HG03520 (cell line): ENCODE measurements around the gene C1orf94.
"Not testable (repeated sequence)": the region's sequence is repeated elsewhere in the genome, so short reads cannot be mapped to it uniquely, and the experiment has no call there.

ENCODE experiments used
- ATAC-seq: cut with Tn5 transposase; IDR thresholded peaks from one replicate; pipeline ENCODE4 v1.9.1; 2021; ENCODE audit warnings: mild to moderate bottlenecking, moderate library complexity; ENCODE audit not compliant: unreplicated experiment

C1orf94 gene

DNA sequence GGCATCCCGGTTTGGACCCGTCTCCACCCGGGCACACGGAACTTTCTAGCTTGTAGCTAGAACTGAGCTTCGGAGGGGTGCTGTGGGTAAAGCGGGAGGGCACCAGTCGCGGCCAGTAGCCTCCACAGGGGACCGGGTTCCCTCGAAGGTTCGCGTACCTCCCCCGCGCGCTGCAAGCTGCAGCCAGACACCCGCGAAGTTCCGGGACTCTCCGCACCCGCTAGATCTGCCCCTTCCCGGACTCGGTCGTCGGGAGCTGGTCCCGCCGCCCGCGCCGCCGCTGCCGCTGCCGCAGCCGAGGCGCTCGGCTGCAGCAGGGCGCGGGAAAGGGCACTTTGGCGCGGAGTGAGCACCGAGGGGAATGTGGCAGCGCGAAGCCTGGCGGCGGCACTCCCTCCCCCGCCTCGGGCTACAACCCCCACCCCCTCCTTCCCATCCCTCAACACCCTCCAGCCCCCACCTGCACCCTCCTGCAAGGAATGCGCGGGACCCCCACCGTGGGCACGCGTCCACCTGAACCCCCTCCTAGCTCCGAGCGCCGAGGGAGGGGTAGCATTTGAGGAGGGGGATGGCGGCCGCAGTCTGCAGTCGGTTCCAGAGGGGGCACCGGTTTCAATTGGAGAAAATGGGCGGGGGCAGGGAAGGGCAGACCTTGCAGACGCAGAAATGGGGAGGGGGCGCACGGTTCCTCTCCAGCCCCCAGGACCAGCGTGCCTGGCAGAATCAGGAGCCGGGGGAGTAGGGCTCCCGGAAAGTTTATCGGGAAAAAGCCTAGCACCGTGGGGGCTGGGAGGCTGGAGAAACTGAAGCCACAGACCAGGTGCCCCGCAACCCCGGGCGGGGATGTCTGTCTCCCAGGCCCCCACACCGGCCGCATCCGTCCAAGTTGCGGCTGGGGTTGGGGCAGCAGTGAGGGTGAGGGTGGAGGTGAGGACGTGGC is 12.6 kb upstream of the C1orf94 start:
- ATAC-seq: no peak

DNA sequence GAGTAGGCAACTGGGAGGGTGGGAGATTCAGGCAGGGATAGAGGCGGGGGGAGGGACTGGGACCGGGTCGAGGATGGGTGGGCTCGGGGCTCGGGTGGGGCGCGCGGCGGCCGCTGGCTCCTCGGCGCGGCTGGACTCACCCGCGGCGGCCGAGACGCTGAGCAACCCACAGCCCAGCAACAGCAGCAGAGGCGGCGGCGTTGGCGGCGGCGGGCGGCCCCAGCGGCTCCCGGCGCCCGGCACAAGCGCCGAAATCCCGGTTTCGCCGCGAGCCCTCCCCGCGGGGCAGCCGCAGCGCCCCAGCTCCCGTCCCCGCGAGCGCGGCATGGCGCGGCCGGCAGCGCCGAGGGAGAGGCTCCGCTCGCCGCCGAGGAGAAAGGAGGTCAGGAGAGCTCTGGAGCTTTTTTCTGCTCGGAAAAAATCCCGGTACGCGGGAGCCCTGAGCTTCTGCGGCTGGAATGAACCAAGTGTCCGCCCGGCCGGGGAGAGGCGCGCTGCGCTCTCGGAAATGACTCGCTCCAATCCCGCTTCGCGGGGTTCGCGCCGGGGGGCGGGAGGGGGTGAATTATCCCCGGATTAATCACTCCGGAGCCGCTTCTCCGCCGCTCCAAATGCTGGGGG is 11.8 kb upstream of the C1orf94 start, which contains the start of gene CSMD2:
CSMD2 (minus strand) TSS at position 460 of the 621 bp plus-strand sequence; CDS start at position 327, 133 bp downstream.
- ATAC-seq: no peak

DNA sequence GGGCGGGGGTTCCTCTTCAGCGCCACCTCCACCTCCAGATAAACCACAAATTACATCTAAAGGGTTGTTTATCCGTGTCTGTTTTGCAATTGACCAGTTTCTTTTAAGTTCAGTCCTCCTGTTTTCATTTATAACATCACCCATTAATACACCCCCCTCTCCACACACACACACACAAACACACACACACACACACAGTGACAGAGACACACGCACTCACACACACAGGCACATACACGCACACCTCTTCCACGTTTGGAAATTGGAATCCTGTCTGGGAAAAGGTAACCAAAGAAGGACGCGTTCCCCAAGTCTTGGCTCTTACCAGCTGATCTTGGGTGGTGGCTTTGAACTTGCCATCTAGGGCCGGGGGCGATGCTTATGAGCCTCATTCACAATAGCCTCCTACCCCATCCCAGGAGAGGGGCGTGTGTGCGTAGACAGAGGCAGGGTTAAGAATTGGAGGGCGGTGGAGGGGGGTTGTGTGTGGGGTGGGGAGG is 11.2 kb upstream of the C1orf94 start:
- ATAC-seq: no peak

DNA sequence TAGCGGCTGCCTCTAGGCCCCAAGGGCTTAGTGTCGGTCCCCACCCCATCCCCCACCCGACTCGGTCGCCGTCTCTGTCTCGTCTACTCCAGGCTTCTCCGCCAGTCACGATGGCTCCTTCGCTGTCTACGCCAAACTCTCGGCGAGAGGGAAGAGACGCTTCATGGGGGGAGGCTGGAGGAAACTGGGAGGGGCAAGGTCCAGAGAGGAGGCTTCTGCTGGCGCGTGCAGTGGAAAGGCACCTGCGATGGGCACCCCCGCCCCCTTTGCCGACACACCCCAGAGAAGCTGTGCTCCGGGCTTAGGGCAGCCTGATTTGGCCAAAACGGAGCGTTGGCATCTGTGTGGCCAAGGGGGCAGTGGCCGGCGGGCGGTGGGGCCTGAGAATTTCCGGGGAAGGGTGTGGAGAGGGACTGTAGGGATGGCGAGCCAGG is 10.5 kb upstream of the C1orf94 start:
- ATAC-seq: no peak

DNA sequence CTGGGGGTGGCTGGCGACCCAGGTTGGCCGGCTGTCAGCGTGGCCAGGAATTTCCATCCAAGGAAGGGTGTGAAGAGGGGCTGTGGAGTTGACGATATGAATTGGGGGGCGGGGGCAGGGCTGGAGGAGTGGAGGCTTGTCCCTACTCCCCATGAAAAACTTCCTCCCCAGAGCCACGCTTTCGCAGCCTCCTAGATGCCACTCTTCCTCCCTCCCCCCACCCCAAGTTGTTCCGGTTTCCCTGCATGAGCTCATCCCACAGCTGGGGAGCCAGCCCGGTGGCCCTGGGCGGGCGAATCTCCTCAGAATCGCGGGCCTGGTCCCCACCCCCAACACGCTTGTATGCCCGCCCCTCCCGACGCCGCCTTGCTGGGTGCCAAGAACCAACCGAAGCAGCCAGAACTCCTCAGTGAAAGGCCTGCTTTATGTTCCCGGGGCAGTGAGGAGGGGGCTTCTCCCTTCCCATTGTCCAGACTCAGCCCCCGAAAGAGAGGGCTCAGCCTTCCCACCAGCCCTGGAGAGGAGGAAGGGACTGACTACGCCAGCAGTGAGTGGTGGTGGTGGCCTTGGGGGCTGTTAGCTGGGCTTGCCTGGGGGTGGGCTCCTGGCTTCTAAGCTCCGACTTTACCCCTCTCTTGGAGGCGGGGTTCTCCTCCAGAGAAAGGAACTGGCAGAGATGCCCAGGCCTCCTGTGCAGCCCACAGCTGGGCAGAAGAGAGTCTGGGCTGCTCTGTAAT is 9.9 kb upstream of the C1orf94 start:
- ATAC-seq: no peak

DNA sequence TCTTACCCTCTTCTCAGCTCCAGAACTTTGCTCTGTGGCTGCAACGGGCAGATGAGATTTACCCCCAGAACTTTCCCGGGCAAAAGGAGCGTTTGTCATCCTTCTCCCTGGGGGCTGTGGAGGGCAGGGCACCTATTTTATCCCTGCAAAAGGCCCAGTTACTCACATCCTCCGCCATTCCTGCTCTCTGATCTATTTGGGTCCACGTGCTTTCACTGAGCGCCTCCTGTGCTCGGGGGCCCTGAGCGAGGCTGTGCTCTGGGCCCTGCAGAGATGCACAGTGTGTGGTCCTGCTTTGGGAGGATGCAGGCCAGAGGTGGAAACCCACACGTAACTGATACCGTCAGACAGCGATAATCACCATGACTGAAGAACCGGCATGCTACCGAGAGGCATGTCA is 9.3 kb upstream of the C1orf94 start:
- no peak for ATAC-seq

DNA sequence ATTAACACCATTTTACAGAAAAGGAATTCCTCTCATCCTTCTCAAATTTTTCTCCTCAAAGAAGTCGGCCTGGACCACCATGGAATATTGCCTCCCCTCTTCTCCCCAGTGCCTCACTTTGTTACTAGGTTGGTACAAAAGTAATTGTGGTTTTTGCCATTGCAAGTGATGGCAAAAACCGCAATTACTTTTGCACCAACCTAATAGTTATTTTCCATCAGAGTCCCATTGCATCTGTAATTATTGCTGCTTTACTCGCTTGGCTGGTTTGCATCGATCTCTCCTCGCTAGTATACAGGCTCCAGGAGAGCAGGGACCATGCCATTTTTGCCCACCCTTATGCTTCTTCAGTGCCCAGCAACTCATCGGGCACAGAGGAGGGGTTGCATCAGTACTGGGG is 963 bp upstream of the C1orf94 start:
- ATAC-seq: no peak

DNA sequence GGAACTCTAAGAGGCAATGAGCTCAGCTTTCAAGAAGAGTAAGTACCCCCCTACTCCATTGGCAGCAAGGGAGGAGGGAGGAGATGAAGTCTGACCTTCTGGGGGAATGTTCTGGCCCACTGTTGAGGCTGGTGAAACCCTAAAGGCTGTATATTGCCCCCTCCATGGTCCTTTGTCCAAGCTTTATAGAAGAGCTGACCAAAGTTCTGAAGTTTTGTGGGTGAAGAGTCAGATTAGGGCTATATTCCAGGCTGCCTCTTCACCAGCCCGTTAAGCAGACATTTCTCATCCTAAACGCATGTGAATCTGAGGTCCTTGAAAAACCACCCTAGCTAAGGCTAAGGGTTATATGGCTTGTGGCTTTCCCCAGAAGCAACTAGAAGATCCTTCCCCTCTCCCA is 1.4 kb downstream of the C1orf94 start:
- ATAC-seq: no peak

DNA sequence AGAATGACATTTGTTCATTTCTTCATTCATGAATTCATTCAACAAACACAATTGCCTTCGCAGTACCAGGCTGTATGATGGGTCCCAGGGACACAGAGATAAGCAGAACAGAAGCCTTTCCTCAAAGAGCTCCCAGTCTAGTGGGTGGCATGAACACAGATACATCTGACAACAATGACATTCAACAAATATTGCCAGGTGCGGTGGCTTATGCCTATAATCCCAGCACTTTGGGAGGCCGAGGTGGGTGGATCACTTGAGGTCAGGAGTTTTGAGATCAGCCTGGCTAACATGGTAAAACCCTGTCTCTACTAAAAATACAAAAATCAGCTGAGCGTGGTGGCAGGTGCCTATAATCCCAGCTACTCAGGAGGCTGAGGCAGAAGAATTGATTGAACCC is 6.7 kb downstream of the C1orf94 start:
- ATAC-seq: not testable (repeated sequence)

DNA sequence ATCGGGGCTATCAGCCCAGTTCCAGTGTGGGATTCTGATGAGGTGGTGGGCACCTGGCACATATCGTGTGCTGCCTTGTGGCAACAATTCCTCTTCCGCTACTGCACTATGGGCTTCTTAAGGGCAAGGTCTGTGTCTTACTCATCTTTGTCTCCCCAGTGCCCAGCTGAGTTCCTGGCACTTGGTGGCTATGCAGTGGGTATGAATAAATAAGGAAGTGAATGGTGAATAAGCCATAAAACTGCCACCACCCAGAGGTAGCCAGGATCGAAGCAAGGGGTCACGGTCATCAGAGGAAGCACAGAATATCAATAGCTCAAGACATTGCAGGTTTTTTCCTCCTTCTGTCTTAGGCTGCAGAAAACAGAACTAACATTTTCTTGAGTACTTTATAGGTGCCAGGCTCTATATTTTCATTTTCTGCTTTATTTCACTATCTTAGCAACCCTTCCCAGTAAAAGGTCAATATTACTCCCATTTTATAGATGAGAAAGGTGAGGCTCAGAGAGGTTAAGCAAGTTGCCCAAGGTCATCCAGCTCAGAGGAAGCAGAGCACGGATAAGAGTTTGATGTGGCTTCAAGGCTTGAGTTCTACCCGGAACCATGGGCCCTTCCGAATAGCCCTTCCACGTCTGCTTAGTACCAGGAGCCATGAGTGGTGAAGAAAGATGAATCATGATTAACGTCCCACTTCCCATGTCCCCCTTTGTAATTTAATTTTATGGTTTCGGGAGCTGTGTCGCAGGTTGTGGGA is 10.2 kb downstream of the C1orf94 start:
- ATAC-seq: no peak

DNA sequence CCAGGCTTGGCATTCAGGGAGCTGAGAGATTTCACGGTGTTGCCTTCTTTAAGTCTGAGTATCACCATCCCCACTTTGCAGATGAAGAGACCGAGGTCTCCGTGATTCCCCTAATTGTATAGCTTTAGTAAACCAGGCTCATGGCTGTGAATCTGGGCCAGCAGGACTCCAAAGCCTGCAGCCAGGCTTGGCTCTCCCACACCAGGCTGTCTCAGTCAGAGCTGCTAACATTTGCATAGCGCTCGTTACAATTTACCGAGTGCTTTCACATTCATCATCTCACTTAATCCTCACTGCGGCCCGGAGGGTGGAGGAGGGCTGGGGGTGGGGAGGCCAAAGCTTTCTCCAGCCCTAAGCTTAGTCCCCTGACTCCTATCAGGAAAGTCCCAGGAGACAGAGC is 11.7 kb downstream of the C1orf94 start:
- ATAC-seq: no peak

DNA sequence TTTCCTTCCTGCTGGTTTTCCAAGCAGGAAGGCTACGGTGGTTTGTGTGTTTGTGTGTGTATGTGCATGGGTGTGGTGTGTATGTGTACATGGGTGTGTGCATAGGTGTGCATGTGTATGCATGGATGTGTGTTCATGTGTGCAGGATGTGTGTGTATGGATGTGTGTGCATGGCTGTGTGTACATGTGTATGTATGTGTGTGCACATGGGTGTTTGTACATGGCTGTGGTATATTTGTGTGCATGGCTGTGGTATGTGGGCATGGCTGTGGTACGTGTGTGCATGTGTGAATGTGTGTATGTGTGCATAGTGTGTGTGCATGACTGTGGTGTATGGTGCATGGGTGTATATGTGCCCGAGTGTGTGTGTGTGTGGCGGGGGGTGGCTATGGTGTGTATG is 12.3 kb downstream of the C1orf94 start:
- ATAC-seq: no peak

DNA sequence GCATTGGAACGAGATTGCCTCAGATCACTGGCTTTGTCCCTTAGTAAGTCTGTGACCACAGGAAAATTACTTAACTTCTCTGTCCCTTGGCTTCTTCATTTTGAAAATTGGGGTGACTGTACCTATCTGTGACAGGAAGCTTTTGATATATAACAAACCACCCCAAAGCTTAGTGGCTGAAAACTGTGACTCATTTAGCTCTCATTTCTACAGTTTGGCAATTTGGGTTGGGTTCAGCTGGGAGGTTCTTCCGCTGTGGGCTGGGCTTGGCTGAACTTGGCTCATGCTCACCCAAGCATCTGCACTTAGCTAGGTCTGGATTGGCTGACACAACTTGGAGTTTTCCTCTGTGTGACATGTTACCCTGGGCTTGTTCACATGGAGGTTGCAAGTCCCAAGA is 14.0 kb downstream of the C1orf94 start:
- ATAC-seq: no peak

DNA sequence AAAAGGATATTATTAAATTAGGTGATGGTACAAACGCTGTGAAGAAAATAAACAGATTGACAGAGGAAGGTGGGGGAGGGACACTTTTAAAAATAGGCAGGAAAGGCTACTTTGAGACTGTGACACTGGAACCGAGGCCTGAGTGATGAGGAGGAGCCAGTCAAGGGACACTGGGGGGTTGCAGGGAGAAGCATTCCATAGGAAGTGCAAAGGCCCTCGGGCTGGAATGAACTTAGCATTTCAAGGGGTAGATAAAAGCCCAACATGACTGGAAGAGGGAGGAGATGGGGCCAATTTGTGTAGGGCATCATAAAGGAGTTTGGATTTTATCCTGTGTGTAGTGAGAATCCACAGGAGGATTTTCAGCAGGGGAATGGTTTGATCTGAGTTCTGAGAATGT is 15.9 kb downstream of the C1orf94 start:
- no peak for ATAC-seq

DNA sequence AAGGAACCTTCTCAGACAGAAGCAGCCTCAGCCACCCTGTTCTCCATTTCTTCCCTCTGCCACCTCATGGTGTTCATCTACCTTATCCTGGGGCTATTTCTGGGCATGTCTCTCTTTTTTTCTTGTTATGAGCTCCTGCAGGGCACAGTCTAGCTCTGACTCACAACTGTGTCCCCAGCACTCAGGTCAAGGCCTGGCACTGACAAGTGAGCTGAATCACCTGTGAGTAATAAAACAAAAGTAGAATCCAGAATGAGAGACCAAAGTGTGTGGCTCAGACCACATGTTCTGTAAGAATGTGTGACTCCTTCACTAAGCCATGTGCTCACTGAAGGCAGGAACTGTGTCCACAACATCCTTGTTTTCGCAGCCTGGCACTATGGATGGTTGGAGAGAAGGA is 23.2 kb downstream of the C1orf94 start:
- ATAC-seq: no peak

DNA sequence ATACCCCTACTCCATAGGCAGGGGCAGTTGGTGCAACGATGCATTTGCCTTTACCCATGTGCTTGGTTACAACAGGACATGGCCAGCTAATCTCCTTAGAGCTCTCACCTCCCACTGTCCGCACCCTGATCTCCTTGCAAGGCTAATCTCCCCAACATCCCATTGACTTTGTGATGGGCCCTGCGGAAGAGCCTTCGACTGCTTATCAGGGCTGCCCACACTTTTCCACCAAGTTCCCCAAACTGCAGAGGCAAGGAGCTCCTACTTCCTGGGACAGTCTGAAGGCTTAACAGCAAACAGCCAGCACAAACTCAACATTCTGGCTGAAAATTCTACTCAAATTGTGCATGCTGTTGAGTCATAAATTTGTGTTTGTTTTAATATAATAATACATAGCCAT is 36.0 kb downstream of the C1orf94 start:
- no peak for ATAC-seq

DNA sequence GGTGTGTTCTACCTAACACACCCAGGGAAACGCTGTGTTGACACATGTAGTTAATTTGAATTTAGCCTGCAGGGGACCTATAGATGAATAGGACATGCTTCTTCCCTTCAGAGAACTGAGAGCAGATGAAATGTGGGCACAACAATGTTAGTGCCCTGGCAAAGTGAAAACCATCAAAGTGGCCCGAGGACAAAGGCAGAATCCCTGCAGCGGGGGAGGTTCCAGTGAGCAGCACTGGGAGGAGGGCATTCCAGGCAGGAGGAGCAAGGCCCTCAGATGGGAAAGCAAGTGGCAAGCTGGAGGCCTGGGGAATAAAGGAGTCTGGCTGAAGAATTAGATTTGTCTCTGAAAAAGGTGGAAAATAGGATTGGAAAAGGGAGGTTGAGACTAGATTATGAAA is 37.2 kb downstream of the C1orf94 start:
- ATAC-seq: no peak

DNA sequence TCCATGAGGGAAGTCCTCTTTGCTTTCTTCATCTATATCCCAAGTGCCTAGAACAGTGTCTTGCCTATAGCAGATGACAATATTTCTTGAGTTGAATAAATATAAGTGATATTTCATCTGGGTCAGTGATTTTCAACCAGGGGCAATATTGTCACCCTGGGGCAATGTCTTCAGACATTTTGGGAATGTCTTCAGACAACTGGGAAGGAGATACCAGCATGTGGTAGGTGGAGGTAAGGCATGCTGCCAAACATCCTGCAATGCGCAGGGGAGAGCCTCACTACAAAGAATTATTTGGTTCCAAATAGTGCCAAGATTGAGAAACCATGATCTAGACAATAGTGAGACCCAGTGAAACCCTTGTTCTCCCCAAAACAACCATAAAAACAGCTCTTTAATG is 54.7 kb downstream of the C1orf94 start:
- no peak for ATAC-seq

DNA sequence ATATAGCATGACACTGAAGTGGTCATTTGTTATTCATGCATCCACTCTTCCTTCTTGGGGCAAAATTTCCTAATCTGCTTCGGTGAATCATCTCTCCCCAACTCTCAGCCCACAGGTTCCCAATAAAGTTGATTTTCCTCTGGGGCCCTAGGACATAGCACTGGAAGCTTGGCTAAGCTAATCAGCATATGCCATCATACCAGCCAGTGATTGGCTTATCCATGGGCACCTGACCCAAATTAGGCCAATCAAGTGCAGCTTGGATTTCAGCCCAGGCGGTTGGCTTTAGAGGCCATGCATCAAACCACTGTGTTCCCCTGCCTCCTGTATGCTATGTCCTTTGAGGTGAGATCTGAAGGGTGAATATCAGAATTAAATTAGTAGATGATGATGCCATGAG is 58.9 kb downstream of the C1orf94 start:
- ATAC-seq: no peak

DNA sequence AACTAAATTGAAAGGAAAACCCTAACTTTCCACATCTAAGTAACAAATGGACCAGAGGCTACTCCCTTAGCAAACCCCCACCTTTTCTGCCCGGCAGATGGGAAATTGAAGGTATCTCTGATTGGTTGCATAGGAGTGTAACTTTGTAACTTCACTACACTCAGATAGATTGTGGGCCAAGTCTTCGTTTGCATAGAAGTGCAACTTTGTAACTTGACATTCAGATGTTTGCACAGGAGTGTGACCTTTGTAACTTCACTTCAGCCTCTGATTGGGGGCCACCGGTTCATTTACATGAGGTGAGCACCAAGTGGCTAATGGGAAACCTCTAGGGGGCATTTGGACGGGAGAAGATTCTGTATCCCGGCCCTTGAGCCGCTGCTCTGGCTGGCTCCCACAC is 59.4 kb downstream of the C1orf94 start:
- ATAC-seq: no peak
